DLD1 (cell line): Measurements from ENCODE around the gene KRTAP12-1.
"Not testable (repeated sequence)": the region's sequence is repeated elsewhere in the genome, so short reads cannot be mapped to it uniquely, and the experiment has no call there.

Source experiments
- in situ Hi-C: cut with HindIII; loops from 2 replicates; pipeline ENCODE4 v1.10.0; 2017; ENCODE audit warnings: low sequenced_read_pairs

The KRTAP12-1 gene

GRCh38 chr21:44648557-44649311 lies 33.2 kb downstream of the KRTAP12-1 start:
- in situ Hi-C loops: no loop called here

GRCh38 chr21:44647222-44647552 lies 34.8 kb downstream of the KRTAP12-1 start:
- in situ Hi-C loops: no loop called here

- in situ Hi-C loops: not testable (repeated sequence)
Observed at GRCh38 chr21:44646366-44647221, 35.4 kb downstream of the KRTAP12-1 start, which contains the start of gene KRTAP10-11. Gene KRTAP10-11 (plus strand): TSS chr21:44646414. CDS start chr21:44646459, 45 bp downstream.

- in situ Hi-C loops: no loop called here
Observed at GRCh38 chr21:44644878-44645277, 37.1 kb downstream of the KRTAP12-1 start.

GRCh38 chr21:44643741-44644310 lies 38.1 kb downstream of the KRTAP12-1 start:
- in situ Hi-C loops: no loop called here

GRCh38 chr21:44640761-44641160 lies 41.2 kb downstream of the KRTAP12-1 start:
- in situ Hi-C loops: no loop called here

GRCh38 chr21:44639331-44639655 lies 42.7 kb downstream of the KRTAP12-1 start:
- in situ Hi-C loops: no loop called here

GRCh38 chr21:44638506-44639330 lies 43.2 kb downstream of the KRTAP12-1 start:
- in situ Hi-C loops: not testable (repeated sequence)

- in situ Hi-C loops: not testable (repeated sequence)
Observed at GRCh38 chr21:44637851-44638348, 44.1 kb downstream of the KRTAP12-1 start.

GRCh38 chr21:44637018-44637850 lies 44.7 kb downstream of the KRTAP12-1 start, which contains the start of gene KRTAP10-10:
Gene KRTAP10-10 (plus strand): TSS chr21:44637356. CDS start chr21:44637418, 62 bp downstream.
- in situ Hi-C loops: no loop called here

- in situ Hi-C loops: no loop called here
Observed at GRCh38 chr21:44636209-44637017, 45.5 kb downstream of the KRTAP12-1 start.

- in situ Hi-C loops: no loop called here
Observed at GRCh38 chr21:44632067-44632466, 49.9 kb downstream of the KRTAP12-1 start.
